OCI-LY7 (cell line): ENCODE results near the gene CEP131.

Experiments used
- EZH2phosphoT487 ChIP-seq: fragments of 200-600 bp; sonication (generic); IDR thresholded peaks from 2 replicates; pipeline ENCODE4 v1.6.1; 2018; ENCODE audit warnings: low read depth, borderline replicate concordance, mild to moderate bottlenecking, mixed run types, antibody characterized with exemption, low read length, moderate library complexity, mixed read lengths
- TF ChIP-seq, protein P1 (sequence below): fragments of 200-600 bp; sonication (generic); conservative IDR thresholded peaks from 2 replicates; pipeline ENCODE4 v1.5.1; 2014; ENCODE audit warnings: mild to moderate bottlenecking, antibody characterized with exemption, low read length, moderate library complexity, mixed read lengths

GRCh38 chr17:81237591-81238489 lies 15.1 kb upstream of the CEP131 start:
- TF ChIP-seq, protein P1, sequence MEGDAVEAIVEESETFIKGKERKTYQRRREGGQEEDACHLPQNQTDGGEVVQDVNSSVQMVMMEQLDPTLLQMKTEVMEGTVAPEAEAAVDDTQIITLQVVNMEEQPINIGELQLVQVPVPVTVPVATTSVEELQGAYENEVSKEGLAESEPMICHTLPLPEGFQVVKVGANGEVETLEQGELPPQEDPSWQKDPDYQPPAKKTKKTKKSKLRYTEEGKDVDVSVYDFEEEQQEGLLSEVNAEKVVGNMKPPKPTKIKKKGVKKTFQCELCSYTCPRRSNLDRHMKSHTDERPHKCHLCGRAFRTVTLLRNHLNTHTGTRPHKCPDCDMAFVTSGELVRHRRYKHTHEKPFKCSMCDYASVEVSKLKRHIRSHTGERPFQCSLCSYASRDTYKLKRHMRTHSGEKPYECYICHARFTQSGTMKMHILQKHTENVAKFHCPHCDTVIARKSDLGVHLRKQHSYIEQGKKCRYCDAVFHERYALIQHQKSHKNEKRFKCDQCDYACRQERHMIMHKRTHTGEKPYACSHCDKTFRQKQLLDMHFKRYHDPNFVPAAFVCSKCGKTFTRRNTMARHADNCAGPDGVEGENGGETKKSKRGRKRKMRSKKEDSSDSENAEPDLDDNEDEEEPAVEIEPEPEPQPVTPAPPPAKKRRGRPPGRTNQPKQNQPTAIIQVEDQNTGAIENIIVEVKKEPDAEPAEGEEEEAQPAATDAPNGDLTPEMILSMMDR, result no peak
- no peak for TF ChIP-seq EZH2phosphoT487
